IPS DF 4.7 (cell line): Measurements from ENCODE around the gene CNTNAP5.

Source experiments
- DNase-seq: peaks from one replicate; pipeline ENCODE4 v3.0.0-alpha.2; 2013; ENCODE audit warnings: low spot score; ENCODE audit errors: extremely low read depth

The CNTNAP5 gene

DNA sequence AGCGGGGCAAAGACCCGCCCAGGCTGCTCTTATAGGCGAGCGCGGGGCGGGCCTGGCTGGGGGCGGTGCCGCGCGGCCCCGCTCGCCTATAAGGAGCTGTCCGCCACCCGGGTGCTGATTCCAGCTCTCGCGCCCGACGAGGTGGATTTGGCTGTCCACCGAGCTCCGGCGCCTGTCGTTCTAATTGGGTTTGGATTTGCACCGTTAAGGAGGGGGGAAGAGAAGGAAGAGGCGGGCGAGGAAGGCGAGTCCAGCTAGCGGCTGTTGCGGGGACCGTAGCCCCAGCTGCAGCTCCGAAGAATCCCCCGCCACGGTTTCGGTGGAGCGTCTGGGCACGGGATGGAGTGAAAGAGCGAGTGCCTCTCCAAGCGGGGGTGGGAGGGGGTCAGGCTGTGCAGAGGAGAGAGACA lies at the start of gene CNTNAP5:
TSS of gene CNTNAP5 (plus strand) at position 117 of the 410 bp plus-strand sequence. CDS start 364 bp downstream, outside the sequence.
- DNase-seq: no peak

DNA sequence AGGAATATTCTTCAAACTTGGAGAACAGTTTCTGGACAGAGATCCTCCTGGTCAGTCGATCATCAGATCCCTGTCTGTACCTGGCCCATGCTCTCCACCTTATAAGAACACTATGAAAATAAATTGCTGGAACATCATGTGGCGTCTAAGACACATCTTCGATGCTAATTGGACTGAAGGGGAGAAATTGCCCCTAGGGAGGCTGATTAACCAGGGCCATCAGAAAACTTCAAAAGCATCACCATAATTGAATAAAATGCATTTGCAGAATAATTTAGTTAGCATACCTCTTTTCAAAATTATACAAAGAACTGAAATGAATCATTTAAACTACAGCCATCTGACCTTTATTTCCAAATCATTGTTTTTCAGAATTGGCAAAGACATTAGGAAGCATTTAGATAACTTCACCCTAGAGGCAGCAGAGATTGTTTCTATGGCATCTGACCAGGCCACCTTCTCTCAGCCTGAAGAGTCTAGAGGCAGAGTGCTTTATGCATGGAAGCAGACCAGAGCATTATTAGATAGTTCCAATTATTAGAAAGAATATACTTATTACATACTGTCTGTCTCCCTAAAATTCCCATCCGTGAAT lies 48.9 kb upstream of the CNTNAP5 start:
- no peak for DNase-seq

DNA sequence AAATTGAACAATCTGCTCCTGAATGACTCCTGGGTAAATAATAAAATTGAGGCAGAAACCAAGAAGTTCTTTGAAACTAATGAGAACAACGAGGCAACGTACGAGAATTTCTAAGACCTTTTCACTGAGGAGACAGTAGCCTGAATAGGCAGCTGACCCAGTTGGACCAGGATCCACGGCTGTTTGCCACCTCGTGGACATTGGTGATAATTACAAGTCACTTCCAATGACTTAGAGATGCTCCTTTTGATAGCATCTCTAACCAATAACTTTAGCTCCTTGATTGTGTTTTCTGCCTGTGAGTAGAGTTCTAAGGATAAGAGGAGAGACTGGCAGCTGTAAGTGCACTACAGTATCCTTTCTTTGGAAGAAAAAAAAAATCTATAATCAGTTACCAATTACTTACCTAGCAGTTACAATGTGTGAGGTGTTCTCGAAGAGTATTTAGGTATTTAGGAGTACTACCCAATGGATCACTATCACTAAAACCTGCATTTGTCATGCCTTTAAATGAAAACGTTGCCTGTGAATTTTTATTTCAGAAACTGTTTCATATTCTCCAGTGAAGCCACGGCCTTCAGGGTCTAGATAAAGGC lies 31.3 kb upstream of the CNTNAP5 start:
- peak; percentile 28 for DNase-seq

DNA sequence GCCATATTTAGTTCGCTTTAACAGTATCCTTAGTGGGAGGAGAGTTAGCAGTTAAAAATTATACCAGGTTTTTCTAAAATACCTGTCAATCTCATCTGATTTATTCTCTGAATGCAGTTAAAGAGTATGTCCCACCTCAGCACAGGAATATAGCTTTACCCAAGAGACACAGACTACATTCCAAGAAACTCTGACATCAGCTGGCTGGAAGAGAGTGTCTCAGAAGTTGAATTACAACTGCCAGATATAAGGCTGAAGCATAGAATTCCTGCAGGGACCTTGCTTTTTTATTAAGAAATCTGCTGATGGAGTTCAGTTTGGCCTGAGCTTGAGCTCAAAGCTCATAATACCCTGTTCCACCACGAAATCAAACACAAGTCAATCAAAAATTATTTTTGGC lies 25.4 kb upstream of the CNTNAP5 start:
- no peak for DNase-seq

DNA sequence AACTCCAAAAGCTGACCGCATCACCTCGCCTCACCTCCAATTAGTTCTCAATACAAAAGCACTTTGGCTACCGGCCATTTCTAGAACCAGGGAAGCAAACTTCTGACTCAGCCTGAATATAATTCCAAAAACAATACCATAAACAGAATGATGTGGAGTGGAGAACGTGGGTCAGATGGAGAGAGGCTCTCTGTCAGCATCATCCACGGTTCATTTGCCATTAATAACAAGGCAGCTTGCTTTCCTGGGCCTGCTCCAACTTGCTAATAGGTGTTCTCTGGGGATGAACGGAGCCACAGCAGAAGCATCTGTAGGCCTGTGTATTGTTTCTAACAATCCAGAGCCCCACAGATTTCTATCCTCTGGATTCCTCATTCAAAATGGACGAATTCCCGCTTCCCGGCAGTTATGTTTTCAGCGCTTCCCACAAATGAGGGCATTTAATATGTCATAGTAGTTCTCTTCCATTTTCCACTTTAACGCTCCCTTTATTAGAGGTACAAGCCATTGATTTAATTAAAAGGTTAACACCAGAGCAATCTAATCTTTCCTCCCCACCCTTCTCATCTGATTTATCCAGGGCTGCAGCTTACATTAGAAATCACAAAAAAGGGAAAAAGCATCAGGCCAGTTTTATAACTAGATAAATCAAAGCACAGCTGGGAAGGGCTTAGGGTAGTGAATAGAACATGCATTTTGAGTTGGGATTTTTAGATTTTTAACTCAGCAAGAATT lies 23.2 kb upstream of the CNTNAP5 start:
- DNase-seq: no peak

DNA sequence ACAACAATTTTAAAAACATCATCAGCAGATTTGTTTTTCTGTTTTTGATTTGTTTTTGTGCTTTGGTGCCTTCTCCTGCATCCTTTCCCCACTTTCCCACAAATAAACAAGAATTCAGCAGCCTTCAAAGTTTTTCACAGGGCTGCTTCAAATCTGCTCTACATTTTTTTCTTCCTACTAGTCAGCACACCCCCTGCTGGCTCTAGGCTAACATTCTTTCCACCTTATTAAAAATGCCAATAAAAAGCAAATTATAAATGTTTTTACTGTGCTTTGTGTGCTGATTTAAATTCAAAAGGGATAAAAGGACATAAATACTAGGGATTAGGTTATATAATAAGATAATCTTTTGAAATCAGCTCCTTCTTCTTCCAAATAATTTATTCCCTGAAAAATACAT lies 6.2 kb upstream of the CNTNAP5 start:
- no peak for DNase-seq

DNA sequence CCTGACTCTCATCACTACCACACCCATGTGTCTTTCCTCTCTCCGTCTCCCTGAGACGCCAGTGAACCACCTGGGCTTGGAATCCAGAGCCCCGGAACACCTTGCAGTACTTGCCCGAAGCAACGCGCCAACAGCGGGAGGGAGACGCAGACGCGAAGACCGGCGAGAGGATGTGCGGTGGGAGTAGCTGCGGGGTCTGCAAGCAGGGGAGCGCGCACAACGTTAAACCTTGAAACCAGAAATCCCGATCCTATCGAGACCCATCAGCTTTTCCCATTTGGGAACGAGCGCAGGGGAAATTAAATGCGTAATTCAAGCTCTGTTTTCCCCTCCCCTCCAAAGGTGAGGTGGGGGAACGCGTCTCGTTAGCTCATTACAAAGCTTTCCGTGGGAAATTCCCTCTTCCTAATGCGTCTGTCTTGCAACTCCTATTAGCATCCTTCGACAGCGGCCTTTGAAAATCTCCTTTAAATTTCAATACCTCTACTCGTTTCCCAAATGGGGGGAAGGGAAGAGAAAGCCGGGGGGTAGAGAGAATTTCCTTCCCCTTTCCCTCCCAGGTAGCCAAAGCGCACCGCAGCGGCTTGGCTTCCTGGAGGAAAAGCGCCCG lies 421 bp upstream of the CNTNAP5 start:
- DNase-seq: no peak

DNA sequence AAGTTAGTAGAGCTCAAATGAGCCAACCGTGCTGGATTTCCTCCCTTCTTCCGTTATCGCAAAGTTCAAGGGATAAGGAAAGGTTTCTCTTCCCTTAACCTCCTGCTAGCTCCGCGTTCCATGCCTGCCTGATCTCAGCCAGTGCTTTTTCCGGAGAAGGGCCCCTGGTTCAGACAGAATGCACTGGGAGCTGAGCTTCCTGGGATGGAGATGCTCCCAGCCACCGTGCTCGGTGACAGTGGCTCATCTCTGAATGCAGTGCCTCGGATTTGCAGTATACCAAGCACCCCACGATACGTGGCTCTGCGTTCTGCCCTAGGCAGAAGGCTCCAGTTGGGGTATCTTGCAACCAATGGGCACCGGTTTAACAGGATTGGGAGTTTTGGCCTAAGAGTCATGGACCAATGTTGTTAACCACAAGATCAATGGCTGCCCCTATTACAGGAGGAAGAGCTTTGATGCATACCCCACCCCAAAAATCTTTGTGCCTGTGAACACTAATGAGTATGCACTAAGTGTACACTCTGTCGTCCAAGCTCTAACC lies 876 bp downstream of the CNTNAP5 start:
- DNase-seq: no peak

DNA sequence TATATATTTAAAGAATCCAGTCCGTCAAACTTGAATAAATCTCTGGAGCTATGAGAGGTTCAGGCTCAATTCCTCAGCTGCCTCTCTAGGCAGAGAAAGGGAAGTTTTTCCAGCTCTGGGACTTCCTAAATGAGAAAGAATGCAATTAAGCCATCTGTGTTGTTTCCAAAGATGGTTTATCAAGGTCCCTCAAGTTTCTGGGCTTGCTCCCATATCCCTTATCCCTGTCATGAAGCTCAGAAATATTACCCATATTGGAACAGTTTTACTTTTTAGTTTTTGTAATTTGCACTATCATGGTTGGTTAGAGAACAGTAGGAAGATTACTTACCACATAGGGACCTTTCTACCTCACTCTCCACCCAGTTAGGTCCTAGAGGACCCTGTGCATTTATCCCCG lies 1.4 kb downstream of the CNTNAP5 start:
- DNase-seq: no peak

DNA sequence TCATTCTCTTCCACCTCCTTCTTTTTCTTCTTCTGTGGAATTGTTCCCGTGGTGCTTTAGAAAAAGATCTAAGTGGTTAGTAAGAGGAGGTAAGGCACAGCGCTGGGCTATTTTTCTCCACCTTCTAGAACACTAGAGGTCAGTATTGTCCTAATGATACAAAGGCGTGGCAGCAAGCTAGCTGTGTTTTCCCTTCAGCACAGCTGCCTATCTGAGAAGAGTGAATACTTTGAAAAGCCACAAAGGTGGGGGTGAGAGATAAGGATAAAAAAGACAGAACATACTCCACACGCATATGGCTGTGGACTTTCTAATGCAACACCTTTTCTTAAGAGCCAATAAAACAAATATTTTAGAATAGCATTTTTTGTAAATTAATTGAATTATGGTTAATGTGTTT lies 2.1 kb downstream of the CNTNAP5 start:
- DNase-seq: peak; percentile 81

DNA sequence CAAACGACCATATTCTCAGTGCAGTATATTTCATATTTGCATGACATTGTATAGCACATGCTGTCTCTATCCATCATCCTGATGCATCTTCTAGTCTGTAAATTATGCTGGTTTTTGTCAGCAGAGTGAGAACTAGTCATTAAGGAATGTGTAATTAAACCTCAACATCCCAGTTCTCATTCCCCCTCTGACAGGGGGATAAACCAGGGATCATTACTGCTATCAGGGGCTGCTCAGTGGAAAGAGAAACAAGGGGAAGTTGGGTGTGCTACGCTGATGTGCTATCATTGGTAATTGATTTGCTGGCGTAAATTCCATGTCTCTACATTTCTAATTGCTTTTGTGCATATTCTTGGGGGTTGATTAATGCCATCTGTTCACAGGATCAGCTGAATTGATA lies 7.7 kb downstream of the CNTNAP5 start:
- no peak for DNase-seq

DNA sequence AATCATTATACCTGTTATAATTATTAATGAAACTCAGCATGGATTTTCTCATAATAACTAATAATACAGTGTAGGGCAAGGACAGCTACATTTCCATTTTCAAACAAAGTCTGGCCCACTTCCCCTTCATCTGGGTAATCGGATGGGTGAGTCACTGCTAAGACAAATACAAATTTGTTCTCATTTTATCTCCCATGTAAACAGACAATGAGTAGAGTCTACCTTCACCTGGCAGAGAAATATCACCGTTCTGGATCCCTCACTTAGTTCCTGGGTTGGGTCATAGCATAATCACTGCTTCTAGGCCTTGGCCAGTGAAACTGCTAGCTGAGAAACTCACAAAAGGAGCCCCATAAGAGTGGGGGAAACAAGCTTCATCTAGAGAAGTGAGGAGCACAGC lies 9.2 kb downstream of the CNTNAP5 start:
- DNase-seq: no peak

DNA sequence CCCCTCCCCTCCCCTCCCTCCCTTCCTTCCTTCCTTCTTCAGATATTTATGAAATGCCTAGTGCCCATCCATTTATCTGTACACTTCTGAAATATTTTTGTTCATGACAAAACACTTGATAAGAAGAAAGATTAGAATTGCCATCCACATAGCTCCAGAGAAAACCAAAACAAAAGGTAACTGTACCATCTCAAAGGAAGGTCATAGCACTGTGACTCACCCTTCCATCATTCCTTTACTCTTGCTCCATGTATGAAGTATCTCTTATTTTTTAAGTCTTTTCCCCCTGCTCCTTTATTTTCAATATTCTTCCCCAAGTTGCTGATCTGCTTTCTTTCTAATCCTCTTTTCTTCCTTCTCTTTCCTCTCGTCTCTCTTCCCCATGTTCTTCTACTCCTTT lies 9.9 kb downstream of the CNTNAP5 start:
- no peak for DNase-seq

DNA sequence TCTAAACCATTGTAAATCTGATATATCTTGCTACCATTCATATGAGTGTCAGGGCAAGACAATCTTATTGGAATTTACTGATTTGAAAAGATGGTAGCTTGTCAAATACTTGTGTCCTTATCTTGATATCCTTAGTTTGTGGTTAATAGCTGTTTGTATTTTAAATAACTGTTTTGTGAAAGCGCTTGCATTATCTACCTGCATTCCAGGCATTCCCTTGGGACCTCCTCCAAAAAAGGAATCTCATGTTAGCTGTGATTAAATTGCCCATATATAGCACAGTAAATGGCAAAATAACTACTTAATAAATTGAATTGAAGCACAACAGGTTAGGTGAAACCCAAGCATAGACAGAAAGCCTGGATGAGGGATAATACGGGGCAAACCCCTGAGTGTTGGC lies 13.9 kb downstream of the CNTNAP5 start:
- DNase-seq: no peak

DNA sequence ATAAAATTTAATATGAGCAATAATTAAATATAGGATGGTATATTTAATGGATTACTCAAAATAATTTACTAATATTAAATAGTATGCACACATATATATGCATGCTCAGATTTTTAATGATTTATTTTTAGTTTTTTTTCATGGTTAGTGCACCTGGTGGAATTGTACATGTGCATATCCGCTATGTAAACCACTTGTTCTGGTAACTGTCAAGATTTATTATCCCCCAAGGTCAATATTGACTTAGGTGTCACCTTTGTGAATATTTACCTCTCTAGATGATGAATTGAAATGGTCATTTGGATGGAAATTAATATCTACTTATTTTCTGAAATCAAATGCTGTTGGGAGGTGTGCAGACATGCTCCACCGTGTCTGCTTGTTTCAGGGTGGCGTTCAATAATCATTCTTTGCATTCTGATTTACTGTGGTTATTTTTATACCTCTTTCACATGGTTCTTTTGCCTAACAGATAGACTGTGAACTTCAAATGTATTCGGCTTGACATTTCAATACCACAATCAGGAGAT lies 14.7 kb downstream of the CNTNAP5 start:
- no peak for DNase-seq

DNA sequence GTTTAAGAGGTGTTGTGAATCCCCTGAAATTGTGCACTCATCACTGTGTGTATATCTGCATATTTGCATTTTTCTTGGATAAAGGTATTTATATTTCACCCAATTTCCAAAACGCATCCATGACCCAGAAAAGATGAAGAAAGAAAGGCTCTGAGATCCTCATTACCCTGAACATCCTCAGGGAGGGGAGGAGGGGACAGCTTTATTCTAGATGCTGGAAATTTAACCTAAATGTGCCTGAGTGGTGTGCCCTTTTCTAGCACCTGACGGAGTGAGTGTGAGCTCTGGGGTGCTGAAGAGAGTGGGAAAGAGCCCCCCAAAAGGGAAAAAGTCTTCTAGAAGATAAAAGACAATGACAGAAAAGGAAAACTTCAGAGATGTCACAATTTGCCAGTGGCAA lies 20.8 kb downstream of the CNTNAP5 start:
- no peak for DNase-seq

DNA sequence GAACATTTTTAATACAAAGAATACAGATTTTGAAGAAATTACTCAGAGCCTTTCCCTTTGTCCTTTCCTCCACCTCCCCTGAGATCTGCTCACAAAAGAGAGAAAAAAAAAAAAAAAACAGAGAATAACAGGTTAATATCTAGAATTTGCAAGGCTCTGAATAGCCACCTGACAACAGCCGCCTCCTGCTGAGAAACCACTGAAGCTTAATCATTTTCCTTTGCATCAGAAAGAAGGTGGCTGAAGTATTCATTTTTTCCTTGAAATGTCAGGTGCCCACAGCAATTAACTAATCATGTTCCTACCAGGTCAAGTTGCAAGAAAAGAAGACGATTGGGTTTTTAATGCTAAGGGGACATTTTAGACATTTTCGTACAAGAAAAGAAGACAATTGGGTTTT lies 21.2 kb downstream of the CNTNAP5 start:
- peak; percentile 74 for DNase-seq

DNA sequence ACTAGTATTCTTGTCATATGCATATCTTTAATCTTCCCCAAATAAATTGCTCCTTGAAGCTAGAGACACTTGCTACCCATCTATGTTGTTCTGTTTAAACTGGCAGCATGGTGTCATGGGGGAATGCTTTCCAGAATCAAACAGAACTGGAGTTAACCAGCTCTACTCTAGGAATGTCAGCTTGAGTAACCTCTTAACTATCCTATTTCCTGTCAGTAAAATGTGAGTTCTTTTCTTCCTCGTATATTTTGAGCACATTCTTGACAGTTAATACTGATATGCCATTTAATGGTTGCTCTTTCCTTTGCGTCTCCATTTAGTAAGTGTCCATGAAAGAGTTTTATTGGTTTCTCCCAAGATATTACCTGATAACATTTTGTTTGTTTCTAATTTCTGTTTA lies 23.0 kb downstream of the CNTNAP5 start:
- DNase-seq: no peak

DNA sequence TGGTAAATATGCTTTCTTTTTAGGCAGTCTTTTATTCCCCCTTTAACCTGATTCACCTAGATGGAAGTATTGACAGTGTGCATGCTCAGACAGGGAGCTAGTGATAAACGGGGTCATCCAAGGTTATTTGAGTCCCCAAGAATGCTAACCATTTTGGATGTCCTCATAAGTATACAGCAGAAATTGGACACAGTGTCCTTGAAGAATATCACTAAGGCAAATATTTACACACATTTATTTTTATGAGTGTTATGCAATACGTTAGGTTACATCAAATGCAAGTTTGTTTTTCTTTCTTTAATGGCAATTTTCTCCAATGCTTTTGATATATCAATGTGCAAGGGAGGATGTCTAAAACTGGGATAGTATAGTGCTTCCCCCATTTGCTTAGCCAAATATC lies 23.6 kb downstream of the CNTNAP5 start:
- DNase-seq: no peak

DNA sequence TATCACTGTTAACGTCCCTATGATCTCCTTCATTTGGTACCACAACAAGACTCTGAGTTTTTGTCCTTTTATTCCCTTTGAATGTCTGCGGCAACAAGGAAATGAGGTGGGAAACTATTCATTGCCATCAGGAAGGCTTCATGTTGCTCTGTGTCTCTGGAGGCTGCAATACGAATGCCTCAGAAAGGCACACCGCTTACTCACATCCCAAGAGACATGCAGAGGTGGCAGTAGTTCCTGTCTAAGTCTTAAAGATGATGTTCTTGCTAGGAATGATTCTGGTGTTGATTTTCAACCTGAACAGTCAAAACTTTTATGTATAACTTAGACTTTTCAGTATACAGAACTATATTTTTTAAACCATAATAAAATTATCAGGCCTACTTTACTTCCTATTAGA lies 24.0 kb downstream of the CNTNAP5 start:
- DNase-seq: no peak

DNA sequence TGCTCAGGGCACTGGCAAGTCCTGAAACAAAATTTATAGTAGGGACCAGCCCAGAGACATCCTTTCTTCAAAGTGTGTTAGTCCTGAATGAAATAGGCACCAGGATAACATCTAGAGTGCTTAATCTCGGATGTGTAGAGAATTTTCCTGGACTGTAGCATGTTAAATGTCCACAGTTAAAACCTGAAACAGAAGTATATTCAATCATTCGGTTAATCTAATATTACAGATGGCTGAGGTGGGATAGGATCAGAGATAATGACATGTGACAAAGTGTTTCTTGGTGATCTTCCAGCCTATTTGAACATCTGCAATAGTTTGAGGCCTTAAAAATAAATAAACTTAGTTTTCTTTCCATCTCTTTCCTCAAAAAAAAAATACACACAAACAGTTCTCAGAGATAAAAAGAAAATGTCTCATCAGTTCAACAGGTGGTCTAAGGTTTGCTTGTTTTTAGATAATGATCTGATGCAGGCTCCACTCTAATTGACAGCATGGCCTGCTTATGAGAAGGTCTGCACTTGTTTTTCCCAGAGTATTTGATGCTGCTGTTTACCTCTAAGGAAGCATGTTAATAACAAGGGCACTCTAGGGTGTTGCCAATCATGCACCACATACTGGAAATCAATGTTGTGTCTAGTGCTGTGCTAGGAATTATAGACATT lies 25.9 kb downstream of the CNTNAP5 start:
- DNase-seq: no peak
